DMS 273 treated with DMSO at 0.1 percent for 48 hours (cell line): ENCODE results near the gene C8B.

ENCODE experiments used
- DNase-seq: peaks from one replicate; lab custom pipeline; 2025; lab: John Stamatoyannopoulos, UW

C8B gene

GRCh38 chr1:56898005-56898373, 67.8 kb downstream of the C8B start:
- no peak for DNase-seq

- no peak for DNase-seq
Measured at GRCh38 chr1:56897150-56898004, 68.4 kb downstream of the C8B start.

- no peak for DNase-seq
Measured at GRCh38 chr1:56894014-56894413, 71.8 kb downstream of the C8B start.

- no peak for DNase-seq
Measured at GRCh38 chr1:56890229-56890628, 75.6 kb downstream of the C8B start.

GRCh38 chr1:56881417-56881816, 84.4 kb downstream of the C8B start:
- no peak for DNase-seq

- no peak for DNase-seq
Measured at GRCh38 chr1:56880774-56881173, 85.0 kb downstream of the C8B start.
